Esophagus muscularis mucosa (tissue), 4 donors: ENCODE results near the gene PARP8. TPM values are rescaled to one million over a fixed set of nuclear protein-coding genes. Genes with fewer than 3 reads are reported as not detected.

Experiments used
- DNase-seq: peaks from one replicate; pipeline ENCODE4 v3.0.0-alpha.2; 2017; ENCODE audit errors: extremely low spot score
- H3K27ac ChIP-seq, 4 donors: fragments of 200-600 bp; sonication (generic); replicated peaks in 1 of 4; 1 replicate in 3 of 4; 2 replicates in 1 of 4; pipeline ENCODE4 v1.5.1; 2016 to 2019; ENCODE audit warnings: mild to moderate bottlenecking in 1 of 4
- H3K27me3 ChIP-seq, 4 donors: fragments of 200-600 bp; sonication (generic); one replicate each; pipeline versions ENCODE4 v1.5.1 to v1.6.0; 2016 to 2019
- H3K36me3 ChIP-seq, 4 donors: fragments of 200-600 bp; sonication (generic); one replicate each; pipeline ENCODE4 v1.5.1; 2016 to 2019
- H3K4me1 ChIP-seq, 4 donors: fragments of 200-600 bp; sonication (generic); one replicate each; pipeline ENCODE4 v1.5.1; 2016 to 2019
- H3K4me3 ChIP-seq, 4 donors: fragments of 200-600 bp; sonication (generic); 1 replicate in 2 of 4; 2 replicates in 2 of 4; pipeline ENCODE4 v1.5.1; 2016 to 2019; ENCODE audit warnings: mild to moderate bottlenecking in 4 of 4, moderate library complexity in 1 of 4
- H3K9me3 ChIP-seq, 4 donors: fragments of 200-600 bp; sonication (generic); 1 replicate in 3 of 4; 2 replicates in 1 of 4; pipeline ENCODE4 v1.5.1; 2016 to 2019
- EP300 ChIP-seq: sonication (generic); formaldehyde crosslinking; IDR thresholded peaks from one replicate; pipeline ENCODE4 v1.6.1; 2017; ENCODE audit warnings: antibody characterized with exemption
- POLR2A ChIP-seq: fragments of 450-650 bp; IDR thresholded peaks from one replicate; pipeline ENCODE4 v1.6.1; 2017; ENCODE audit warnings: antibody characterized with exemption, moderate library complexity, mild to moderate bottlenecking, low read depth
- POLR2AphosphoS5 ChIP-seq, 2 donors: sonication (generic); formaldehyde crosslinking; IDR thresholded peaks; one replicate each; pipeline ENCODE4 v1.6.1; 2017; ENCODE audit warnings: antibody characterized with exemption in 2 of 2
- WGBS: methylation state at CpG from one replicate; pipeline ENCODE4 v1.1.5; 2018; 5-methylcytosine and 5-hydroxymethylcytosine counted together
- intact Hi-C: fragments of 100-400 bp; cut with DNase I; formaldehyde crosslinking; loops from one replicate; pipeline ENCODE4 v1.15.1; 2023
- total RNA-seq, 4 donors: library from RNA; depleted of rRNA; stranded (reverse); fragments of >200 nt; gene quantifications; one replicate each; pipeline versions ENCODE4 v1.1.0 to v1.2.1, GENCODE V29; 2016
- TF ChIP-seq, protein P1 (sequence below), 3 experiments: fragments of 200-600 bp in 2 of 3; fragments of 450-650 bp in 1 of 3; sonication (generic) in 2 of 3; IDR thresholded peaks; one replicate each; pipeline ENCODE4 v1.5.1; 2017 to 2019; ENCODE audit warnings: antibody characterized with exemption in 3 of 3, mild to moderate bottlenecking in 2 of 3, moderate library complexity in 1 of 3

The PARP8 gene
- total RNA-seq, 4 donors from 2014 or later: 5.4 to 17.1 (median 9.7) TPM

DNA sequence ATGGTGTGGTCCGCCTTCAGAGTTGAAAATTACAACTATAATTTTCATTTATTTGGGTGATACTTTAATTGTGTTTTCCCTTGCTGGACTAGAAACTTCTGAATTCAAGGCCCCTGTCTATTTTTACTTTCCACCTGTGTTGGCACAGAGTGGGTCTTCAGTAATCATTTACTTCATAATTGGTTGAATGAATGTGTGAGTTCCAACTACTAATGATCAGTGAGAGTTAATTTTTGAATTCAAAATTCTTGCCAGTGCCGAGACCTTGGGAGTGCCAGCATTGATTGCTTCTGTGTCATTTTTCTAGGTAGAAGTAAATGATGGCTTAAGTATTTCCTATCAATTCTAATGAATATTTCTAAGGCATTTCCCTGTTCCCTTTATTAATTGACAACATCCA, 61.4 kb downstream of the PARP8 start:
- no peaks in the 10 kb centered on the region for H3K27me3 ChIP-seq
- no peaks in the 10 kb centered on the region for H3K9me3 ChIP-seq
- H3K4me1 ChIP-seq: peaks cover 0 to 12% (median 3%) of the 10 kb centered on the region in 4 donors
- no peak overlapping the region for H3K4me3 ChIP-seq
- TF ChIP-seq POLR2A (no peak), POLR2AphosphoS5 (IDR thresholded peaks at IDR 0.05) (no peak), EP300 (no peak)
- TF ChIP-seq, protein P1, sequence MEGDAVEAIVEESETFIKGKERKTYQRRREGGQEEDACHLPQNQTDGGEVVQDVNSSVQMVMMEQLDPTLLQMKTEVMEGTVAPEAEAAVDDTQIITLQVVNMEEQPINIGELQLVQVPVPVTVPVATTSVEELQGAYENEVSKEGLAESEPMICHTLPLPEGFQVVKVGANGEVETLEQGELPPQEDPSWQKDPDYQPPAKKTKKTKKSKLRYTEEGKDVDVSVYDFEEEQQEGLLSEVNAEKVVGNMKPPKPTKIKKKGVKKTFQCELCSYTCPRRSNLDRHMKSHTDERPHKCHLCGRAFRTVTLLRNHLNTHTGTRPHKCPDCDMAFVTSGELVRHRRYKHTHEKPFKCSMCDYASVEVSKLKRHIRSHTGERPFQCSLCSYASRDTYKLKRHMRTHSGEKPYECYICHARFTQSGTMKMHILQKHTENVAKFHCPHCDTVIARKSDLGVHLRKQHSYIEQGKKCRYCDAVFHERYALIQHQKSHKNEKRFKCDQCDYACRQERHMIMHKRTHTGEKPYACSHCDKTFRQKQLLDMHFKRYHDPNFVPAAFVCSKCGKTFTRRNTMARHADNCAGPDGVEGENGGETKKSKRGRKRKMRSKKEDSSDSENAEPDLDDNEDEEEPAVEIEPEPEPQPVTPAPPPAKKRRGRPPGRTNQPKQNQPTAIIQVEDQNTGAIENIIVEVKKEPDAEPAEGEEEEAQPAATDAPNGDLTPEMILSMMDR (IDR thresholded peaks at IDR 0.05): no peak
- no peaks in the 10 kb centered on the region for H3K36me3 ChIP-seq
- no peak for DNase-seq
- WGBS: 94% methylated on average over 2 of the region's 2 CpGs
- no peak overlapping the region for H3K27ac ChIP-seq
- intact Hi-C loops: no loop called here

DNA sequence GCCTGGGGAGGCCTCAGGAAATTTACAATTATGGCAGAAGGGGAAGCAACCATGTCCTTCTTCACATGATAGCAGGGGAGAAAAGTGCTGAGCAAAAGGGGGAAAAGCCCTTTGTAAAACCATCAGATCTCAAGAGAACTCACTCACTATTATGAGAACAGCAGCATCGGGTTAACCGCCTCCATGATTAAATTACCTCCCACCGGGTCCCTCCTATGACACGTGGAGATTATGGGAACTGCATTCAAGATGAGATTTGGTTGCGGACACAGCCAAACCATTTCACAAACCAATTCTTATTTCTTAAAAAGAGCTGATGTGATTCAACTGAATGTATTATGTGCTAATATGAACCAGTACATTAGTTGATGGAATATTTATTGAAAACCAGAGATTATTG, 63.9 kb downstream of the PARP8 start:
- Histone ChIP-seq H3K9me3 (no peaks in the 10 kb centered on the region), H3K27me3 (no peaks in the 10 kb centered on the region), H3K4me1 (peaks cover 0 to 12% (median 3%) of the 10 kb centered on the region in 4 donors), H3K36me3 (no peaks in the 10 kb centered on the region), H3K4me3 (no peak overlapping the region), H3K27ac (no peak overlapping the region)
- DNase-seq: no peak
- intact Hi-C loops: no loop called here
- 83% methylated on average over 5 of the region's 5 CpGs for WGBS
- TF ChIP-seq, protein P1 (IDR thresholded peaks at IDR 0.05): no peak
- TF ChIP-seq EP300: no peak

DNA sequence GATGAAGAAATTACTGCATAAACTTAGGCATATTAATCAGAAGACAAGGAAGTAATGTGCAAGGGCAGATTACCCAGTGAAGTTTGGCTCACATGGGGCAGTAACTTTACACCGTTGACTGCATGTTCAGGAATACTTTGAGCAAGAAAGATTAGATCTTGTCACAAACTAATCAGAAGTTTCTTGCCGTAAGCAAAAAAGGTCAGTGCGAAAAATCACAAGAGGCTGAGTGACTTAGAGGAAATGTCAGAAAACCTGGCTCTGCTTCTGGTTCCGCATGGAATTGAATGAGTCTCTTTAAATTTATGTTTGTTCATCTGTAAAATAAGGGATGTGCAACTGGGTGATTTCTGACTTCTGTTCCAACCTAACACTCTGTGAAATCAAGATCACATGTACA, 64.4 kb downstream of the PARP8 start:
- Histone ChIP-seq H3K36me3 (no peaks in the 10 kb centered on the region), H3K4me1 (peaks cover 0 to 12% (median 3%) of the 10 kb centered on the region in 4 donors), H3K27ac (no peak overlapping the region), H3K9me3 (no peaks in the 10 kb centered on the region), H3K4me3 (no peak overlapping the region), H3K27me3 (no peaks in the 10 kb centered on the region)
- TF ChIP-seq POLR2AphosphoS5 (IDR thresholded peaks at IDR 0.05) (no peak), POLR2A (no peak), EP300 (no peak)
- TF ChIP-seq, protein P1 (IDR thresholded peaks at IDR 0.05): no peak
- intact Hi-C loops: no loop called here
- WGBS: 67% methylated on average over 4 of the region's 4 CpGs
- no peak for DNase-seq

DNA sequence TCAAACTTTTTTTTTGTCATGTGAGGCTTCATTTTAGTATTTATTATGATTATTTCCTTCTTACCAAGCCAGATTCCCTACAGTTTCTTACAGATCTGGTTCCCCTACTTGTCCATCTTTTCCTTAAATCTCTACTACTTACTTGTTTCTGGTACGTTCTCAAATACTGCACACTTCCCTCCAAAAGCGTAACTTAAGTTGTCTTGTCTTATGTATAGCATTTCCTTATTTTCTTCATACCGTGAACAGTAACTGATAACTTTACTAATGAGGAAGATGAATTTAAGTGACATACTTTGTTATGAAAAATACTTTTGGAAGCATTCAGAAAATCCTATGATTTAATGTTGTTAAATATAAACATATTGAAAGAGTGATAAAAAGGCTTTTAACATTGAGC, 67.3 kb downstream of the PARP8 start:
- no peaks in the 10 kb centered on the region for H3K27me3 ChIP-seq
- H3K9me3 ChIP-seq: no peaks in the 10 kb centered on the region
- intact Hi-C loops: no loop called here
- no peaks in the 10 kb centered on the region for H3K4me1 ChIP-seq
- H3K4me3 ChIP-seq: no peak overlapping the region
- DNase-seq: no peak
- TF ChIP-seq POLR2AphosphoS5 (IDR thresholded peaks at IDR 0.05): no peak
- H3K36me3 ChIP-seq: no peaks in the 10 kb centered on the region
- 81% methylated on average over 3 of the region's 3 CpGs for WGBS
- H3K27ac ChIP-seq: no peak overlapping the region

DNA sequence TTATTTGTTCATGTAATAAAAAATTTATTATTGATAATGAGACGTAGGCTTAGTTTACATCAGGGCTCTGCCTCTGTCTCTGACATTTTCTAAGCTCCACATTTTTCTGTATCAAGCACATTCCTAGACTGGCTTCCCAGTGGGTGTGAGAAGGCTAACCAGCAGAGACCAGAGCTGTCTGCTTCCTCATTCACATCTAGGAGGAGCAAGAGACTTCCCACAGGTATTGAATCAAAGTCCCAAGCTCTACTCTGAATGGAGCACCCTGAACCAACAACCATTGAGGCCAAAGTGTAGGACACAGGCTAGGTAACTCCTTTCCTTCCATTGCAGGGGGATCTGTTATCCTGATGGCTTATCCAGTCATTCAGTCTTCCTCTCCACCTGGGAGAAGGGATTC, 72.4 kb downstream of the PARP8 start:
- no peaks in the 10 kb centered on the region for H3K9me3 ChIP-seq
- 89% methylated on average over 1 of the region's 1 CpG for WGBS
- TF ChIP-seq POLR2AphosphoS5 (IDR thresholded peaks at IDR 0.05) (no peak), POLR2A (no peak), EP300 (no peak)
- TF ChIP-seq, protein P1 (IDR thresholded peaks at IDR 0.05): no peak
- intact Hi-C loops: no loop called here
- H3K4me3 ChIP-seq: no peak overlapping the region
- no peaks in the 10 kb centered on the region for H3K36me3 ChIP-seq
- no peaks in the 10 kb centered on the region for H3K4me1 ChIP-seq
- DNase-seq: no peak
- no peak overlapping the region for H3K27ac ChIP-seq
- H3K27me3 ChIP-seq: no peaks in the 10 kb centered on the region
